Omental fat pad (tissue), 4 donors: Measurements from ENCODE around the gene PRKG2. TPM values are rescaled to one million over a fixed set of nuclear protein-coding genes. Genes with fewer than 3 reads are reported as not detected.
"Not testable (repeated sequence)": the region's sequence is repeated elsewhere in the genome, so short reads cannot be mapped to it uniquely, and the experiment has no call there.

ENCODE experiments used
- ATAC-seq: fragments of 150-250 bp; one replicate; pipeline ENCODE4 v1.9.1; 2016; ENCODE audit warnings: mild to moderate bottlenecking, moderate library complexity; ENCODE audit not compliant: low FRiP score
- DNase-seq: peaks from one replicate; pipeline ENCODE4 v3.0.0-alpha.2; 2019; ENCODE audit warnings: low spot score
- CTCF ChIP-seq, 3 donors: fragments of 450-650 bp; IDR thresholded peaks; one replicate each; pipeline ENCODE4 v1.5.1; 2016 to 2017; ENCODE audit warnings: antibody characterized with exemption in 3 of 3, mild to moderate bottlenecking in 3 of 3, moderate library complexity in 2 of 3
- total RNA-seq, 4 donors: library from RNA; depleted of rRNA; stranded (reverse); fragments of >200 nt; gene quantifications; one replicate each; pipeline ENCODE4 v1.1.0, GENCODE V29; 2016

The PRKG2 gene
- total RNA-seq, 4 donors from 2014 or later: 0.13 to 1.2 (median 1.1) TPM; not detected in 1

- TF ChIP-seq CTCF (IDR thresholded peaks at IDR 0.05): no peak
- ATAC-seq: no peak
- DNase-seq: no peak
Measured at GRCh38 chr4:81164126-81164525, 50.9 kb downstream of the PRKG2 start.

- TF ChIP-seq CTCF (IDR thresholded peaks at IDR 0.05): no peak
- DNase-seq (no peak), ATAC-seq (no peak)
Measured at GRCh38 chr4:81162752-81163458, 52.1 kb downstream of the PRKG2 start.

DNA sequence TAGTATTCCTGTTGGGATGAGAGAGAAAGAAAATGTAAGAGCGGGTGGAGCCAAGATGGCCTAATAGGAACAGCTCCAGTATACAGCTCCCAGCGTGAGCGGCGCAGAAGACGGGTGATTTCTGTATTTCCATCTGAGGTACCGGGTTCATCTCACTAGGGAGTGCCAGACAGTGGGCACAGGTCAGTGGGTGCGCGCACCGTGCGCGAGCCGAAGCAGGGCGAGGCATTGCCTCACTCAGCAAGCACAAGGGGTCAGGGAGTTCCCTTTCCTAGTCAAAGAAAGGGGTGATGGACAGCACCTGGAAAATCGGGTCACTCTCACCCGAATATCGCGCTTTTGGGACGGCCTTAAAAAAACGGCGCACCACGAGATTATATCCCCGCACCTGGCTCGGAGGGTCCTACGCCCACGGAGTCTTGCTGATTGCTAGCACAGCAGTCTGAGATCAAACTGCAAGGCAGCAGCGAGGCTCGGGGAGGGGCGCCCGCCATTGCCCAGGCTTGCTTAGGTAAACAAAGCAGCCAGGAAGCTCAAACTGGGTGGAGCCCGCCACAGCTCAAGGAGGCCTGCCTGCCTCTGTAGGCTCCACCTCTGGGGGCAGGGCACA is 61.2 kb downstream of the PRKG2 start:
- not testable (repeated sequence) for ATAC-seq, DNase-seq

- ATAC-seq (no peak), DNase-seq (no peak)
- TF ChIP-seq CTCF (IDR thresholded peaks at IDR 0.05): no peak
Measured at GRCh38 chr4:81152839-81153713, 61.9 kb downstream of the PRKG2 start.

DNA sequence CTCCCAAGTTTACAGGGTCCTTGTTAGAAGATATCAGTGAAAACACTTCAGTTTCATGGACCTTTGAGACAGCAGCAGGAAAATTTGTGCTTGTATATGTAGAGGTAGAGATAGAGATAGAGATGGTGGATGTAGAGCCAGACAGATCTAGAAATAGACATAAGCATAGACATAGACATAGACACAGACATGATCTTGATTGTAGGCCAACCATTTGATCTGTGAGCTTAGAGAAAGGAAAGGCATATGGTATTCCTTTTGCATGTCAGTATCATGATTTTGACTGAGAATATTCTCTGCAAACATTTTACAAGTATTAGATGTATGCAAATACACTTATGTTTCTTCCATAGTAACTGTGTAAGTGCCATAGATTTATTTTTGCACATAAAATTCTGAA is 65.0 kb downstream of the PRKG2 start:
- no peak for TF ChIP-seq CTCF (IDR thresholded peaks at IDR 0.05)
- no peak for ATAC-seq
- DNase-seq: no peak

- no peak for TF ChIP-seq CTCF (IDR thresholded peaks at IDR 0.05)
- ATAC-seq: no peak
- no peak for DNase-seq
Measured at GRCh38 chr4:81148576-81148975, 66.4 kb downstream of the PRKG2 start.

- TF ChIP-seq CTCF (IDR thresholded peaks at IDR 0.05): no peak
- DNase-seq: no peak
- ATAC-seq: no peak
Measured at GRCh38 chr4:81146466-81146865, 68.6 kb downstream of the PRKG2 start.
